Thymus (tissue), 11 donors: ENCODE measurements around the gene FAM131C. TPM values are rescaled to one million over a fixed set of nuclear protein-coding genes. Genes with fewer than 3 reads are reported as not detected.

Experiments
- DNase-seq, 9 donors: peaks; one replicate each; pipeline ENCODE4 v3.0.0-alpha.2; 2013; ENCODE audit warnings: low spot score in 9 of 9, low read depth in 6 of 9, missing footprints in 1 of 9
- H3K27ac ChIP-seq, 2 donors: one replicate each; pipeline ENCODE4 v1.5.1; 2013; ENCODE audit warnings: control low read depth in 1 of 2, low read depth in 1 of 2, low read length in 1 of 2, mild to moderate bottlenecking in 1 of 2, moderate library complexity in 1 of 2
- H3K27me3 ChIP-seq, 2 donors: one replicate each; pipeline ENCODE4 v1.5.1; 2013; ENCODE audit warnings: low read length in 1 of 2; ENCODE audit not compliant: control insufficient read depth in 2 of 2, insufficient read depth in 1 of 2
- H3K36me3 ChIP-seq, 2 donors: one replicate each; pipeline ENCODE4 v1.5.1; 2013; ENCODE audit warnings: low read length in 1 of 2, mild to moderate bottlenecking in 1 of 2, moderate library complexity in 1 of 2; ENCODE audit not compliant: control insufficient read depth in 2 of 2, insufficient read depth in 2 of 2
- H3K4me1 ChIP-seq, 2 donors: one replicate each; pipeline ENCODE4 v1.5.1; 2013; ENCODE audit warnings: low read length in 2 of 2; ENCODE audit not compliant: control insufficient read depth in 2 of 2, insufficient read depth in 2 of 2
- H3K4me3 ChIP-seq, 2 donors: one replicate each; pipeline ENCODE4 v1.5.1; 2013; ENCODE audit warnings: low read length in 2 of 2, control low read depth in 1 of 2, mild to moderate bottlenecking in 1 of 2
- H3K9me3 ChIP-seq, 2 donors: one replicate each; pipeline ENCODE4 v1.5.1; 2013; ENCODE audit warnings: low read length in 1 of 2, mild to moderate bottlenecking in 1 of 2; ENCODE audit not compliant: control insufficient read depth in 2 of 2, insufficient read depth in 1 of 2
- WGBS: extraction: QIAGEN DNeasy Blood & Tissue Kit; methylation state at CpG from one replicate; pipeline ENCODE4 v1.1.7; 2013; 5-methylcytosine and 5-hydroxymethylcytosine counted together
- polyA plus RNA-seq: library from polyadenylated mRNA; stranded (reverse); fragments of 200-250 nt; gene quantifications from one replicate; pipeline ENCODE4 v1.2.3, GENCODE V29; 2013
- total RNA-seq: library from RNA; stranded (reverse); fragments of 120-200 nt; gene quantifications from one replicate; pipeline ENCODE4 v1.2.4, GENCODE V29; 2013
- donor health status: healthy.

Gene FAM131C
- total and polyA plus RNA-seq, 2 donors = 0.05 to 0.96 TPM

DNA sequence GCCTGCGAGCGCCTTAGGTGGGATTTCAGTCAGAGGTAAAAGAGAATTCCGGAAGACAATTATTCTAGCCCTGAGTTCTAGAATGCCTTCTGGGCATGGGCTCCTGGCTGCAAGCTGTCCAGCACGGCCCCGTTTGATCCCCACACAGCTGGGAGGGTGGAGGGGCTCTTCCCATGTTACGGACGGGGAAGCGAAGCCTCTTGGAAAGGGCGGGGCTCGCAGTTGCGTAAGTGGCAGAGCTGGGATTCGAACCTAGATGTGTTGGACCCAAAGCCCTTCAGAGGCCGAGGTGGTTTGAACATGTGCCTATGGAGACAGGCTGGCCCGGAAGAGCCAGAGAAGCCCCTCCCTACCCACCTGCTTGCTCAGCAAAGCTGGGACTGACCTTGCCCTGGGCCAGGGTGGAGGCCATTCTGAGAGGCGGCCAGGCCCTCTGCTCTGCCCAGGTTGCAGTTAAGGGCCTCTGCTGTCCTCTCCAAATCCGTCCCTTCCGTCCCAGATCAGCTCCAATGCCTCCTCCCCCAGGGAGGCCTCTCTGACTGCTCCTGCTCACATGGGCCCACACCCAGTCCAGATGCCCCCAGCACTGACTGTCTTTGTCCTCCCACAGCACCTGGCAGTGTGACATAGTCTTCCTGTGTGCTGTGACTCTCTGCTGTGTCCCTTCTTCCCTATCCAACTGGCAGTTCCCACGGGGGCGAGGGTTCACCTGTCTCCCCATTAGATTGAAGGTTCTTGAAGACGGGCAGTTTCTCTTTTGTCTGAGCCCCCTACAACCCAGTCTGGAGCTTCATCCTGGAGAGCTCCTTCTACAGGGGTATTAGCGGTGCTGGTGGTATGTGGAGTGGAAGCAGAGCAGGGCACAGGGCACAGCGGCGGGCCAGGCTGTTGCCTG lies 54.5 kb downstream of the FAM131C start:
- Histone ChIP-seq H3K27ac (no peak overlapping the region), H3K9me3 (no peaks in the 10 kb centered on the region), H3K27me3 (peaks cover 0 to 47% of the 10 kb centered on the region in 2 donors), H3K4me3 (no peak overlapping the region), H3K4me1 (no peaks in the 10 kb centered on the region), H3K36me3 (no peaks in the 10 kb centered on the region)
- no peak for DNase-seq
- WGBS = 92% methylated on average over 23 of the region's 23 CpGs

DNA sequence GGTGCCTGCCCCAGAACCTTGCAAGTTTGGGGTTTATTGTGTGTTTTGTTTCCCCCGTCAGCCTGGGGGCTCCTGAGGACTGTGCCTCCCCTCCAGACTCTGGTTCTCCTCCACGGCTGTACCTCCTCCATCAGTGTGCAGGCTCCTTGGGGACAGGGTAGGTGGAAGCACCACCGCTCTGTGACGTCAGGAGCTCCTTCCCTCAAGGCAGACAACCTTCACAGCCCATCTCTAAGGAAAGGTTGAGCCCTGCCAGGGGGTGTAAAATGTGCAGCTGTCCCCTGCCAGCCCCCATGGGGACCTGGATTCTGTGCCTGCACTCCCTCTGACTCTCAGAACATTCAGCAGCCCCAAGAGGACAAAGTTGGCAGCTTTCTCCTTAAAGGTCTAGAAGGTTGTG lies 55.1 kb downstream of the FAM131C start:
- Histone ChIP-seq H3K4me1 (no peaks in the 10 kb centered on the region), H3K36me3 (no peaks in the 10 kb centered on the region), H3K4me3 (no peak overlapping the region), H3K27ac (no peak overlapping the region), H3K27me3 (peaks cover 4 to 52% of the 10 kb centered on the region in 2 donors), H3K9me3 (no peaks in the 10 kb centered on the region)
- whole genome bisulfite sequencing = 82% methylated on average over 4 of the region's 4 CpGs
- no peak for DNase-seq

DNA sequence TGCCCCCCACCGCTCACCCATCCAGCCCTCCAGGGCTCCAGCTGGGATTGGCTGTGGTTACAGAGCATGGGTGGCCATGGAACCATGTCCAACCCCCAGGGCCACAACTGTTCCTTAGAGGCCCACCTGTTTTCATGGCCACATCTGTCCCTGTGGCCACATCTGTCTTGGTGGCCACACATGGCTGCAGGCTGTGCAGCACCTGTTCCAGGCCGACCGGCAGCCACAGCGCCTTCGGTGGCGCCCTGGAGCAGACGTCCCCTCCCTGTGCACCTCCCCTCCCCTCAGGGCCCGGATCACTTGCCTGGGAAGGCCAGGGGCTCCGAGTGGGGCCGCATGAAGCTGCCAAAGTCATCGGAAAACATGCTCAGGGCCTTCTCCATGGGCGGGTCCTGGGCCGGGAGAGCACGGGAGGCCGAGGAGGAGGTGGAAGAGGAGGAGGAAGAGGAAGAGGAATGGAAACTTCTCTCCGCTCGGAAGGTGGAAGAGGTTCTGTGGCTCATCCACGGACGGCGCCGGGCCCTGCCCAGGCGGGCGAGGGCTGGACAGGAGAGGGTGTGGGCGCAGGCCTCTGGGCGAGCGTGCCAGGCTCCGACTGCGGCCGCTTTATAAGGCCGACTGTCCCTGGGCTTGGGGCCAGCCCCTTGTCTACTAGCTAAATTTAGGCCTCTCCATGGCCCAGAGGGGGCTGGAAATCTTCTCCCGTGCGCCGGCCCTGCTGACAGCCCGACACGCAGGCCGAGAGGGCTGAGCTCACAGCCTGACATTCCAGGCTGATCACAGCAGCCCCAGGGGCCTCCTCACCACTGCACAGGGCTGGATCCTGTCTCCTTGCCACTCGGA lies 55.8 kb downstream of the FAM131C start, which contains the start of gene HSPB7:
Gene HSPB7, minus strand, starts transcription at position 583 of the 843 bp plus-strand sequence. Its CDS starts 80 bp downstream, at position 503.
- Histone ChIP-seq H3K27ac (no peak within 1 kb of the TSS), H3K36me3 (no peaks in the 10 kb centered on the region), H3K27me3 (peaks cover 10 to 53% of the 10 kb centered on the region in 2 donors), H3K4me1 (peaks cover 0 to under 1% of the 10 kb centered on the region in 2 donors), H3K4me3 (no peak within 1 kb of the TSS), H3K9me3 (no peaks in the 10 kb centered on the region)
- WGBS = 88% methylated on average over 37 of the region's 37 CpGs
- DNase-seq = no peak

DNA sequence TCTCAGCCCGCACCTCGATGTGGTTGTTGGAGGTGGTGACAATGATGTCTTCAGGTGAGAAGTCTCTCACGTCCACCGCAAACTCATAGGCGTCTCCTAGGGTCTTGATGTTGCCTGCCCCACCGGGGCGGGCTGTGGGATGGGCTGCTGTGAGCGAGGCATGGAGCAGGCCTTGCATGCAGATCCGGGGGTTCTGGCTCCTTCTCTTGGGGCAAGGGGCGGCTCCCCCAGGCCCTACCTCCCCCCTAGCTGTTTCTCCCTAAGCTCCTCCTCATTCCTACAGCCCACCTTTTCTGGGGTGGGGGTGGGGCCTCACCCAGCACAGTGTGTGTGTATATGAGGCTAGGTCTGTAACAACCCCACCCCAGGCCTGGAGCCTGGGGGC lies 56.4 kb downstream of the FAM131C start:
- Histone ChIP-seq H3K27ac (no peak overlapping the region), H3K27me3 (peaks cover 16 to 56% of the 10 kb centered on the region in 2 donors), H3K4me1 (peaks cover 0 to 4% of the 10 kb centered on the region in 2 donors), H3K4me3 (no peak overlapping the region), H3K9me3 (no peaks in the 10 kb centered on the region), H3K36me3 (no peaks in the 10 kb centered on the region)
- no peak for DNase-seq
- WGBS = 92% methylated on average over 10 of the region's 10 CpGs

DNA sequence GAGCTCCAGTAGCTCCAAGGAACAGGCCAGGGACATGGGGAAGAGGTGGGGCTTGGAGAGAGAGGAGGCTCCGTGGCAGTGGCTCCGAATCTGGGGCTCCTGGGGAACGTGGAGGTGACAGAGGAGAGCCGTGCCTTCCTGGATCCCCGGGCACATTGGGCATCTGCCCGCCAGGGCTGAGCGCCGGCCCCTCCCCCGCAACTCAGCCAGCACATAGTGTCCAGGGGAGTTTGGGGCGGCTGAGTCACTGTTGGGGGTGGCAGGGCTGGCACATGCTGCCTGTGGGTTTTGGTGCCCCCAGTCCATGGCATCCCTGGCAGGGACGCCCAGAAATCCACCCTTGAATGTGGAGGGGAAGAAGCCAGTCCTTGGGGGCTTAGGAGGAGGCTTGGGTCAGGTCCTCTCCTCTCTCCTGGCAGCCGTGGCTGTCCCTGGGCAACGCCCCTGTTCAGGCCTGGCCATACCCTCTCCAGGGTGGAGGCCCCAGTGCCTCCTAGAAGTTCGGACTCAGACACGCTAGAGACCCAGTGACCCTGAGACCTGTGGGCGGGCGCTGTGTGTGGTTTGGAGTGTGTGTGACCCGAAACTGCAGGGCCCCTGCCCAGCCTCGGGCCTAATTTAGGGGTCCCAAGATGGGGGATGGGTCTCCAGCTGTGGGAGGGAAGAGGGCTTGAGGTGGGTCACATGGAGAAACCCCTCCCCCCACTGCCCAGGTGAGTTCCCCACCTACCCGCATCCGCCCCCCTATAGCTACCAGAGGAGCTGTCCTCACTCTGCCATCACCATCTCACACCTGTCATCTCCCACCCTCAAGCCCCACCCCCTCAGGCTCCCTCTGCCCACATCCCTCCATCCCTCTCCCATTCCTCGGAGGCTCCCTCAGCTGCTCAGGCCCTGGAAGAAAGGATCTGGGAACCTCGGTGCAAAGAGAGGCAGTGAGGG lies 57.2 kb downstream of the FAM131C start:
- 91% methylated on average over 23 of the region's 23 CpGs for WGBS
- H3K27ac ChIP-seq = no peak overlapping the region

DNA sequence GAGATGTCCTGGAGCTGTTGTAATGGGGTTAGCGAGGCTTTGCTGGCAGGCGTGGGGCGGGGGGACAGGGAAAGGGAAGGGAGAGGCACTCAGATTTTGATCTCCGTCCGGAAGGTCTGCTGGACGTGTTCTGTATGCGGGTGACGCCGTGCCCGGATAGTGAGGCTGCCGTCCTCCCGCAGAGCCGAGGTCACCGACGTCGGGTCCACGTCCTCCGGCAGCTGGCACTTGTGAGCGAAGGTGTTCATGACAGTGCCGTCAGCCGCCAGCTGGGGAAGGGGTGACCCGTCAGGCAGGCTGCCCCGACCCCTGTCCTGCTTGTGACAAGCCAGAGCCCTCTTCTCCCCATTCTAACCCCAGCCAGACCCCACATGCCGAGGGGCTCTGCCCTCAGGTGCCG lies 58.0 kb downstream of the FAM131C start:
- DNase-seq = no peak
- WGBS = 98% methylated on average over 25 of the region's 25 CpGs
- Histone ChIP-seq H3K4me3 (no peak overlapping the region), H3K27ac (no peak overlapping the region), H3K36me3 (no peaks in the 10 kb centered on the region), H3K4me1 (peaks cover 0 to 4% of the 10 kb centered on the region in 2 donors), H3K9me3 (no peaks in the 10 kb centered on the region), H3K27me3 (peaks cover 18 to 56% of the 10 kb centered on the region in 2 donors)

More for the DNA sequence above, 57.2 kb downstream of the FAM131C start:
- H3K4me1 ChIP-seq = peaks cover 0 to 4% of the 10 kb centered on the region in 2 donors
- no peaks in the 10 kb centered on the region for H3K36me3 ChIP-seq
- H3K9me3 ChIP-seq = no peaks in the 10 kb centered on the region
- H3K4me3 ChIP-seq = no peak overlapping the region
- peaks cover 18 to 56% of the 10 kb centered on the region in 2 donors for H3K27me3 ChIP-seq
- DNase-seq = no peak

DNA sequence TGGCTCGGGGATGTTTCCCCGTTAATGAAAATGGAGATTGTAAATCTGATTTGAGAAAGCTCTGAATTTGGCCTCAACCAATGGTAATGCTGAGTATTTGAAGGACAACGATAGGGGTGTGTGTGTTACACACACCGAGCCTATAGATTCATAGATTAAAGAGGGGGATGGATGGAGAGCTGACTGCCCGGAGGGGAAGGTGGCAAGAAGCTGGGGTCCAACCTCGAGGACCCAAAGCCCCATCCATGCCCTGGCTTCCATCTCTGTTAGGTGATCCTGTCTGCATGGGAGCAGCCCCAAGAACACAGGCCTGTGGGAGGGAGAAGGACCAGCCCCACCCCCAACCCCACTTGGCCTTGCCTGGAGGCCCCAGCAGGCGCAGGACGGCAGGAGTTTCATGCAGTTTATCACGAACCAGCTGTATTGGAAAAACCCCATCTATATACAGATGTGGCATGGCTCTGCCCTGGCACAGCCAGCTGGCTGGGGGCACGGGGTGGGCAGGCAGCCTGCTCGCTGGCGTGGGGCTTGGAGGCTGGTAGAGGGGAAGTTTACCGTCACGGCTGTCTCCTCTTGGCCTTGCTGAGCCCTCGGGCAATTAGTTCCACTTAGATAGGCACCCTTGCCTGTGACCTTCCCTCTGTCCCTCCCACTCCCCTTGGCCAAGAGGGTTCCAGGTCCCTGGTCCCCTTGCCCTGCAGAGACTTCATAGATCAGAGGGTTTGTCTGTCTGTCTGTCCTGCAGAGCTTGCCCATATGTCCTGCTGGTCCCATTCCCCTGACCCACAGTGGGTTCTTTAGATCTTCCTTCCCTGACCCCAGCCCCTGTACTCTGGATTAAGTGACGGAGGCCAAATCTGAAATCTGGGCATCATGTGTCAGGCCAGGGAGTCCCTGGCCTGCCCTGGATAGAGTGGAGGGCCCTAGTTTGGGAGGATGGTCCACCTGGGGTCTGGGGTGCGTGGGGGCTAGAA lies 58.7 kb downstream of the FAM131C start:
- no peaks in the 10 kb centered on the region for H3K36me3 ChIP-seq
- 82% methylated on average over 17 of the region's 17 CpGs for WGBS
- H3K4me1 ChIP-seq = peaks cover 0 to 4% of the 10 kb centered on the region in 2 donors
- no peaks in the 10 kb centered on the region for H3K9me3 ChIP-seq
- no peak overlapping the region for H3K4me3 ChIP-seq
- peaks cover 18 to 55% of the 10 kb centered on the region in 2 donors for H3K27me3 ChIP-seq
- no peak overlapping the region for H3K27ac ChIP-seq
- DNase-seq = no peak

DNA sequence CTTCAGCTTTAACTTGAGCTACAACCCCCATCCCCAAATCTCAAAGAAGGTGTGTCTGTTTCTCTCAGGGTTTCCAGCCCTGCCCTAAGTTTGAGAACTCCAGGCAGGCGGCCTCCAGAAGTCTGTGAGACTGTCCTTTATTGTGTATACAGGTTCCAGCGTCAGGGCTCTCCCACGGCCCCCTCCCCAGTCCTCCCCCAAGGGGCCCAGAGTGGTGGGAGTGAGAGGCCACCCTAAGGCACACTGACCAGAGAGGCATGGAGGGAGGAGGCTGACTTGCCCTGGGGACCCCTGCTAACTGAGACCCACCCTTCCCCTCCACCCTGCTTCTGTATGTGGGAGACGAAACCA lies 59.6 kb downstream of the FAM131C start:
- Histone ChIP-seq H3K4me1 (peaks cover 0 to 4% of the 10 kb centered on the region in 2 donors), H3K27me3 (peaks cover 18 to 57% of the 10 kb centered on the region in 2 donors), H3K36me3 (no peaks in the 10 kb centered on the region), H3K4me3 (no peak overlapping the region), H3K9me3 (no peaks in the 10 kb centered on the region), H3K27ac (no peak overlapping the region)
- 92% methylated on average over 4 of the region's 4 CpGs for WGBS
- no peak for DNase-seq
